Fibroblast of skin of right quadriceps (primary cell): ENCODE results near the gene DBH.

Source experiments
- DNase-seq: peaks from one replicate; pipeline ENCODE4 v3.0.0-alpha.2; 2013

The DBH gene

DNA sequence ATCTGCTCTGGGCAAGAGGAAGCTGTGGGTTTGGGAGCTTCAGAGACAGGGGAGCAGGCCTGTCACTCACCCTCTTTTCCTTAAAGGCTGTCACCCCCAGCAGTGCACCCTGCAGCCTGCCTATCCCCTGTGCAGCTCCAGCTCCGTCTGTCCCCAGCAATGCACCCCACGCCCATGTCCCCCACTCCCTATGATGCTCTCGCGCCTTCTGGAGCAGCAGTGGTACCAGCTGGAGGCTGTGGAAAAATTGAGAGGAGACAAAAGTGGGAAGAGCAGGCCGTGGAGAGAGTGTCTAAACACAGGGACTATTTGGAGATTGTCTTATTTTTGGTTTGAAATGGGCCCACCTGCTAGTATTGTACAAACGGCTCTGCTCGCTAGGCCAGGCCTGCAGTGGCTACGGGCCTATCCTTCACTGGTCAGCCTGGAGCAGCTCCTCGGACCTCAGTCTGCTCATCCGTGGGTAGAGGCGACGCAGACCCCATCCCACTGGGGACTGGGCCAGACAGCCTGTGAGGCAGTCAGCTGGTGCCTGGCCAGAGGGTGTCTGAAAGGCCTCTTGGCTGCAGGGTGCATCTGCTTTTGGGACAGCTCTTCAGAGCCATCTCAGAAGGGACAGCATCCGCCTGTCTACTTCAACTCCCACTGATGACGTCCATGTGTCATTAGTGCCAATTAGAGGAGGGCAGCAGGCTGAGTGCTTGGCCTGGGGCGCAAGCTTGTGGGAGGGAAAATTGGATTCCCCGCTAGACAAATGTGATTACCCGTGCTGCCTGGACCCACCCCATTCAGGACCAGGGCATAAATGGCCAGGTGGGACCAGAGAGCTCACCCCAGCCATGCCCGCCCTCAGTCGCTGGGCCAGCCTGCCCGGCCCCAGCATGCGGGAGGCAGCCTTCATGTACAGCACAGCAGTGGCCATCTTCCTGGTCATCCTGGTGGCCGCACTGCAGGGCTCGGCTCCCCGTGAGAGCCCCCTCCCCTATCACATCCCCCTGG, at the start of gene DBH:
Gene DBH (plus strand): TSS at position 831 of the 999 bp plus-strand sequence. CDS start 9 bp downstream, at position 840.
- DNase-seq, result no peak

DNA sequence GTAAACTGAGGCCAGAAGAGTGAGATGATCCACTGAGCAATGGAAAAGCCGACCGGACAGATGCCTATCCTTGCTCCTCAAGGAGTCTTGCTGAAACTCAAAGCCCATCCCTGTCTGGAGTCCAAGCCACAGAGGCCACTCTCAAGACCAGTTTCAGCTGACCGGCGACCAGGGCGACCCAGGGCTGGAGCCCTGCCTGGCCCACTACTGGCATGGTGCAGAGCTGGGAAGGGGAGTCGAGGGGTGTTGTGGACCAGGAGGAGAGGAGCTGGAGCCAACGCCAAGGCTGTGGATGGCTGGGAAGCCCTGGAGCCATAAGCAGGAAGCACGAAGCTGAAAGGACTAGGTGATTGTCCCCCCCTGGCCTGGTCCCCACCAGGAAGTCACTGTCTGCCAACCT, 49.1 kb upstream of the DBH start:
- no peak for DNase-seq

DNA sequence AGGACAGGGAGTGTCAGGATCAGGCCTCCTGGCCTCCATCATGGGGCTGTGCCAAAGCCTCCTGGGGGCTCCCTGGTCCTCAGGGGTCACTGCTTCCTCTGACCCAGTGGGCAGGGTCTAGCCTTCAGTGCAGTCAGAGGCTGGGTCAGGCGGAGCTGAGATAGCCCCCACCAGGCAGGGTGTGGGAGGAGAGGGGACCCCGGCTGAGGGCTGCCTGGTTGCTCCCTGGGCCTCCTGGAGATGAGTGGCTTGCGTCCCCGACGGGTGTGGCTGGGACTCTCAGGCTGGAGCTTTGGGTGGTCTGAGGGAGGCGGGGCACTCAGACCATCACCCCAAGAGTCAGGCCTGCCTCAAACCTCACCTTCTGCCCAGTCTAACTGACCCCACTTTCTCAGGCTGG, 48.7 kb upstream of the DBH start:
- no peak for DNase-seq

DNA sequence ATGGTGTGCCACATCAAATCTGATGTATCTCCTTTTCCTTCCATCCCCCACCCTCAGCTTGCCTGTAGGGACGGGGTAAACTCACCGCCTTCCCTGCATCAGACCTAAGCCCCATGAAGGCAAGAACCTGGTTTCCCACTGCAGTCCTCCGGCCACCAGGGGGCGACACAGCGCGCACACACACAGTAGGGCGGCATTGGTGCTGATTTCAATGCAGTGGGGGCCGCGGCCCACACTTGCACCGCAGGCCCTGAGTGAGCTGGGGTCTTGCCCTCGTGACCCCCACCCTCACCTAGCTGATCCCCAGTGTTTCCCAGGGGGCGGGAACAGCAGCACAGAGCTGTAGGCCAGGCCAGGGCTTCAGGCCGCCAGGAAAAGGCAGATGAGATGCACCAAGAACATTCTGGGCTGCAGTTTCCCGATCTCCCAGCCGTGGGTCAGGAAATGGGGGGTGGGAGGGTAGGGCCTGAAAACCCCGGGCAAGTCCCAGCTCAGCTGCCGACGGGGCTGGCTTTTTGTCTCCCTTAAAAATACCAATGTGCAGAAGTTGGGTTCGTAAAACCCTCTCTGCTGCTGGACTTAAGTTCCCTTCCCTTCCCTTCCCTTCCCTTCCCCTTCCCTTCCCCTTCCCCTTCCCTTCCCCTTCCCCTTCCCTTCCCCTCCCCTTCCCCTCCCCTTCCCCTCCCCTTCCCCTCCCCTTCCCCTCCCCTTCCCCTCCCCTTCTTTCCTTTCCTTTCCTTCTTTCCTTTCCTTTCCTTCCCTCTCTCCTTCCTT, 46.5 kb upstream of the DBH start:
- no peak for DNase-seq

DNA sequence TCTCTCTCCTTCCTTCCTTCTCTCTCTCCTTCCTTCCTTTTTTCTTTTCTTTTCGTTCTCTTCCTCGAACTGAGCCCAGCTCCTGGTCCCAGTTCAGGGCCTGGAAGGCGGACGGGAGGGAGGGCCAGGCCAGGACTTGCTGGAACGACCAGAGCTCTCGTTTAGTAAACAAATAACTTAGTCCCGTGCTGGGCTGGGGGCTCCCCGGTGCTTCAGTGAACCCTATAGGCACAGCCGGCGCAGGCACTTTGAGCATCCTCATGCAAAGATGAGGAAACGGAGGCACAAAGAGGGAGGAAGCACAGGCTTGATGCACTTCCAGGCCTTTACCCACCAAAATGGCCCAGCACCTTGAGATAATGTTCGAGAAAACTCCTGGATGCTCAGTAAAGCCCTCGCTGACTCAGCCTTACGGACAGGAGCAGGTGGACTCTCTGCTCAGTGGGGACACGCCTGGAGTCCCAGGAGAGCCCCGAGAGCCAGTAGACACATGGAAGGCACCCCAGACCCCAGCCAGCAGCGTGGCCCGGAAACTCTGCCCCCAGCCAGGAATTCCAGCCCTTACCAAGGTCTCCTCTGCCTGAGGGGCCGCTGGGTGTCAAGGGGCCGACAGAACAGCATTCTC, 45.8 kb upstream of the DBH start:
- no peak for DNase-seq

DNA sequence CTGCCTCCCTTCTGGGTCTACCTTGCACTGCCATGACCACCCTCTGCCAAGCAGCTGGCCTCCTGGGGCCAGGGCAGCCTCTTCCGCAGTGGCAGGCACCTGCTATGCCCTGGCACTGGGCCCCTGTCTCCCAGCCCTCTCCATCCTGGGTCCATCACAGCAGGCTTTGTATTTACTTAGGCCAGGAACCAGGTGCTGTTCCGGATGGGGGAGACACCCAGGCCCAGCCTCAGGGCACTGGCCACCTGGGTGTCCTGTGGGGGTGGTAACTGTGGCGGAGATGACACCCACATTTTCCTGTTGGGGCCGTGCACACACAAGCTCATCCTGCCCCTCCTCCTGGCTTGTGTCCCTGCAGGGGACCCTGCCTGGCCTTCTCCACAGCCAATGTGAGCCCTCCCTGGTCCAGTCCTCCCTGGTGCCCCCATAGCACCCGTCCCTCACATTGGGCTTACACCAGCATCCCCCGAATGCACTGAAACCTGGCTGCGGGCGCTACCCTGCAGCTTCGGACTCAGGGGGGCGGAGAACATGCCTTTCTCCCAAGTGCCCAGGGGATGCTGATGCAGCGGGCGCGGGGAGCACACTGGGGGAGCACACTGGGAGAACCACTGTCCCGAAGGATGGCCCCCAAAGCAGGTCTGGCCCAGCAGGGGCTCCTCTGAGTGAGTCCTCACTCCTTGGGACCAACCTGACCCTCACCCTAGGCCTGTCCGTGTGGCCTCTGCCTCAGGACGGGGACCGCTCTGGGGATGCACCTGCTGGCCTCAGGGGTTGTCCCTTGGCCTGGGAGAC, 44.9 kb upstream of the DBH start:
- DNase-seq, result no peak

DNA sequence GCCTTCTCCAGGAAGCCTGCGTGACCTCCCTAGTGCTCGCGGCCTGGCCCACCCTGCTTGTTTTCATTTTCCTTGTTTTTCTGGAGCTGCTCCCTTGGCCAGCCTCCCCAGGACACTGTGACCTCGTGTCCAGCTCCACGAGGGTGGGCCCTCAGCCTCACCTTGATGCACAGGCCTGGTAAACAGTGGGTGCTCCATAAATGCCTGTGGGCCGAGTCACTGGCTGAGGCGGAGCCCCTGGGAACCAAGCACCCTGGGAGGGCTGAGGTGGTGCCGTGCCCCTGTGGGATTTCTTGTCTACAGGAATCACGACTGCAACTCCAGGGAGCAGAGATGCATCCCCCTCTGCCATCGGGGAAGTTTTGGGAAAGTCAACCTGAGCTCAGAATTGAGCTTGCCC, 44.2 kb upstream of the DBH start:
- no peak for DNase-seq

DNA sequence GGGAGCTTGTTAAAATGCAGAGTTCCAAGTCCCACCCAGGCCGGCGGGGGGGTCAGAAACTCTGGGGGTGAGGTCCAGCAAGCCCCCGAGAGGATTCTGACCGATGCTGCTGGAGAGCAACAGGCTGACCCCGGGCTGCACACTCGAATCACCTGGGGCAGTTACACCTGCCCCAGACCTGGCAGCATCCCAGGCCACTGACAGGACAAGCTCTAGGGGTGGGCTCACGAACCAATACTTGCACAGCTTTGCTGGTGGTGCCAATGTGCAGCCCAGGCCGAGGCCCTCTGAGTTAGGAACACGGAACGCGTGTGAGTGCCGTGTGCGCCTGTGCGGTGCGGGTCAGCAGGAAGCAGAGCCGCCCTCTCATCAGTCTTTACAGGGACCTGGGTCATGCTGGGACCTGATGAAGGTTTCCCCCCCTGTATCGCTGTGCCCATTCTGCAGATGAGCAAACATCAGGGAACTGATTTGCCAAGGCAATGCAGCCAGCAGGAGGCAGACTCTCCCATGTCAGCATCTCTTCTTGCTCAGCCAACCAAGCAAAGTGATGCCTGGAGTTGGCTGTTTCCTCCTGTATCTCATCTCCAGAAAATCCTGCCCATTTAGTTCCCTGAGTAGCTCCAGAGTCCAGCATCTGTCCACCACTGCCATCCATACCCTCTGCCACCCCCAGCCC, 43.3 kb upstream of the DBH start:
- no peak for DNase-seq

DNA sequence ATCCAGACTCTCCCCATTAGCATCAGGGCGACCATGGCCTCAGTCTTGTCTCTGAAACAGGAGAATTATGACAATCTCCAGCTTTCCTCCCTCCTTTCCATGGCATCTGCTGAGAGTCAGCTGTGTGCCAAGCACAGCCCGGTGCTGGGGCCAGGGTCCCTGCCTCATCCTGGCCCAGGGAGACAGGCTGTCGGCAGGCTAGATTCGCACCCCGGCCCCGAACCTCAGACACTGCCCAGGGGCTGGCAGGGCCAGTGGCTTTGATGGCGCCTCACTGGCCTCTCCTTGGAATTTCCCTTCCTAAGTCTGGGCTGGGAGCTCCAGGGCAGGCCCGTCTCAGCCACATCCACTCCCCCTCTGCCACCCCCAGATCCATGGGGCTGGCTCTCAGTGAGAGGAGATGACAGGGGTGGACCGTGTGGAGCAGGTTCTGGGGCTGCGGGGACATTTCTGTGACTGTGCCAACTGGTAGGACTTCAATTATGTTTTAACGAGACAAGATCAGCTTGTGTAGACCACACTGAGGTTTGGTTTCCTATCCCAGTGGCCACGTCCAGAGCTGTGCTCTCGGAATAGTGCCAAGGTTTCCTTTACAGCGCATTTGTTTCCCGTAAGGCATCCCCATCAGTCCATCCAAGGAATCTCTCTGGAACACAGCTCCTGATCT, 42.4 kb upstream of the DBH start:
- DNase-seq, result no peak

DNA sequence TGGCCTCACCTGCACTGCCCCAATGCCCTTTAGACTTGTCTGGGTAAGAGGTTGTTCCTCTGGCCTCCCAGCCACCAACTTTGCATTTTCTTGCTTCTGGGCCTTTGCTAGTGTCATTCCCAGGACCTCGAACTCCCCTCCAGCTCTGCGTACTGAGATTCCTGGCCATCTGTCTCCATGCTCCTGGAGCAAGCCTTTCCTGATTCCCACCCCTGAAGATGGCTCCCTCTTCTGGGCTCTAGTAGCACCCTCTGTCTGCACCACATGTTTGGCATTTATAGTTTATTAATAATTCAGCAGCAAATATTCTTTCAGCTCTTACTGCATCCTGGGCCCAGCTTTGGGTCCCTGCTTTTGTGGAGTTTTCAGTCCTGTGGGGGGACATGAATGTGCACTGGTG, 41.9 kb upstream of the DBH start:
- DNase-seq, result no peak

DNA sequence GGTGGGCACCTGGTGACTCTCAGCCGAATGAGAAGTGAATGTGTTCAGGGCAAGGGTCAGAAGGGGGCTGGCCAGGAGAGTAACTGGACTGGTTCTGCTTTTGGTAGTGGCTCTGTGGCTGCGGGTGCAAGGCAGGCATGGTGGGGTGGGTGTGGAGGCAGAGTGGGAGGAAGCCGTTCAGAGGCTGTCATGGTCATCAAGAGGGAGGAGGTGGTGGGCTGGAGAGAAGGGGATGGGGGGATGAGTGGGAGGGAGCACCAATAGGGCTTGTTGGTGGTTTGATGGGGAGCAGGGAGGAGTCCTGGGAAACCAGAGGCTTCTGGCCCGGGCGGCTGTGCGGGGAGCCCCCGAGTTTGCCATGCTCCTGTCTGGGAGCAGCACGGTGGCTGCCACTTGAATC, 40.3 kb upstream of the DBH start:
- no peak for DNase-seq

DNA sequence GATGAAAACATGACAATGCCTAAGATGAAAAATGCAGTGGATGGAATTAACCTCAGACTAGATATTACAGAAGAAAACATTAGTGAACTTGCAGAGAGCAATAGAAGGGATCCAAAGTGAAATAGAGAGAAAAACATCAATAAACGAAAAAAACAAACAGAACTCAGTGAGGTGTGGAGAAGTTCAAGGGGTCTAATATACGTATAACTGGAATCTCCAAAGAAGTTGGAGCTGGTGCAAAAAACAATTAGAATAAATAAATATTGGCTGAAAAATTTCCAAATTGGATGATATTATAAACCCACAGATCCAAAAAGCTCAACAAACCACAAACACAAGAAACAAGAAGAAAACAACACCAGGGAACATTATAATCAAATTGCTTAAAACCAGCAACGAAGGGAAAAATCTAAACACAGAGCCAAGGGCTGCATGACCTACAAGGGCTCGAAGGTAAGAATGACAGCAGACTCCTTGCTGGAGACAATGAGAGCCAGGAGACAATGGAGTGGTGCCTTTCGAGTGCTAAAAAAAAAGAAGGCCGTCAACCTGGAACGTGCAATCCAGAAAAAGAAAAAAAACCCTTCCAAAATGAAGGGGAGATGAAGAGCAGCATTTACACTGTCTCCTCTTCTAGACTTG, 38.7 kb upstream of the DBH start:
- DNase-seq, result no peak

DNA sequence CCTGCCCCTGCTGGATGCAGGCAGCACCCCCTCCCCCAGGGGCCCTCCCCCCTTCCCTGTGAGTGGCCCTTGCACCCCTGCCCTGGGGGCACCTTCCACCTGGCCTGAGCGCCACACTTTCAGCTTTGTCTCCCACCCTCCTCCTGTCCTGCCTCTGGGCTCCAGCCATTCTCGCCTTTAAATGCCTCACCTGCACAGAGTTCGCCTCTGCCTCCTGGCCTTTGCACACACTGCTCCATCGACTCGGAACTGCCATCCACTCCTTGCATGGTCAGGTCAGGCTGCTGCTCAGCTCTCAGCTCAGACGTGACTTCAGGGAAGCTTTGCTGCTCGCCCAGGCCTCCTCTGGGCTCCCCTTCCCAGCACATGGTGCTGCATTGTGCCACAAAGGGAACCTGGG, 37.2 kb upstream of the DBH start:
- no peak for DNase-seq

DNA sequence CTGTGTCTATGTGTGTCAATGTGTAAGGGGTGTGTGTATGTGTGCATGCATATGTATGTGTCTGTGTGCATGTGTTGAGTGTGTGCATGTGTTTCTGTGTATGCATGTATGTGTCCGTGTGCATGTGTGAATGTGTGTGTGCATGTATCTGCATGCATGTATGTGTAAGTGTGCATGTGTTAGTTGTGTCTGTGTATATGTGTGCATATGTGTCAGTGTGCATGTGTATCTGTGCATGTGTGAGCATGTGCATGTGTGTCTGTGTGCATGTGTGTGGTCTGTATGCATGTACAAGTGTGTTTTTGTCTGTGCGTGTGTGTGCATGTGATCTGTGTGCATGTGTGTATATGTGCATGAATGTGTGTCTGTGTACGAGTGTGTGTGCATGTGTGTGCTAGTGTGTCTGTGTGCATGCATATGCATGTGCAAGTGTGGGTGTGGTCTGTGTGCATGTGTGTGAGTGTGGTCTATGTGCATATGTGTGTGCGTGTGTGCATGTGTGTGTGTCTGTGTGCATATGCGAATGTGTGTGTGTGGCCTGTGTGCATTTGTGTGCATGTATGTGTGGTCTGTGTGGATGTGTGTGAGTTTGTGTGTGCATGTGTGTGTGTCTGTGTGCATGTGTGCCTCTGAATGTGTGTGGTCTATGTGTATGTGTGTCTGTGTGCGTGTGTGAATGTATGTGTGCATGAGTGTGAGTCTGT, 36.5 kb upstream of the DBH start:
- no peak for DNase-seq

DNA sequence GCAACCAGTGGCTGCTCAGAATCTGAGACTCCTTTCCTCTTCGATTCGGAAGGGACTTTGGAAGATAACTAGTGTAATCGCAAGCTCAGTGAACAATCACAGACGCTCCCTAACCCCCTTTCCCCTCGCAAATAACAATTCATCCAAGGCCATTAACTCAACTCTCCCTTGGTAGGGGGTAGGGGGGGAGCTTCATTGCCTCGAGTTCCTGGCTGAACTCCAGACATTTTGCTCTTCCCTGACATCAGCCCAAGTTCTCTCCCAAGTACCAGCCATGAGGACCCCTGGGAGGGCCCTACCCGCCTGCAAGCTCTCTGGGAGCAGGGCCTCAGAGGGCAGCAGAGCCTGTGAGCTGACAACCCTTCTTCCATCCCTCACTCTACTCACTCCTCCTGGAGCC, 35.4 kb upstream of the DBH start:
- DNase-seq, result no peak

DNA sequence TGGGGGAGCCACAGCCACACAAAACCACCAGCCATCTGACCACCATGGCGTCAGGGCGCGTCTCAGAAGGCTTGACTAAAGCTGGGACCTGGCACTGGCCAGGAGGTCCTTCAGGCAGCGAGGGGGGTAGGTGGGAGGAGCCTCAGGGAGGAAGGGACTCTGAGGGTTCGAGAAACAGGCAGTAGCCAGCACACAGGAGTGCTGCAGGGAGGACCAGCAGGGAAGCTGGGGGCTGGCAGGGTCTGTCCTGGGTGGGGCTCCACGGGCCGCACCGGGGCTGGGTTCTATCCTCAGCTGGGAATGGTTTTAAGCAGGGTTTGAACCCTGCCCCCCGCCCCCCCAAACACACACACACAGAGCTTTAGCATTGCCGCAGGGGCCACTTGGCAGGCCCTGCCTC, 34.4 kb upstream of the DBH start:
- no peak for DNase-seq

DNA sequence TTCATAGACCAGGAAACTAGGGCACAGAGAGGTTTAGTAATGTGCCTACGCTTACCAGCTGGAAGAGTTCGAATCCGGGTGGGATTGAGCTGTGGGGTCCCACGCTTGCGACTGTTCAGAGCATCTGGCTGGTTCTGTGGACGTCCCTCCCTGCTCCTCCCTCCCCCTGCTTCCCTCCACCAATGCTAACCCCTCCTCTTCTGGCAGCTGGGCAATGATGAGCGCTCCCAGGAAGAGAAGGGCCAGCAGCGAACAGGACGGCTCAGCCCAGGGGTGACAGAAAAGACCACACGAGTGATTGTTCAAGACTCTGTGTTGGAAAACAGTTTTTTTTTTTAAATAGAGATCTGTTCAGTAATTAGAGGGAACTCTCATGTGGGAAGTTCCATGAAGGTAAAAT, 33.9 kb upstream of the DBH start:
- DNase-seq, result no peak

DNA sequence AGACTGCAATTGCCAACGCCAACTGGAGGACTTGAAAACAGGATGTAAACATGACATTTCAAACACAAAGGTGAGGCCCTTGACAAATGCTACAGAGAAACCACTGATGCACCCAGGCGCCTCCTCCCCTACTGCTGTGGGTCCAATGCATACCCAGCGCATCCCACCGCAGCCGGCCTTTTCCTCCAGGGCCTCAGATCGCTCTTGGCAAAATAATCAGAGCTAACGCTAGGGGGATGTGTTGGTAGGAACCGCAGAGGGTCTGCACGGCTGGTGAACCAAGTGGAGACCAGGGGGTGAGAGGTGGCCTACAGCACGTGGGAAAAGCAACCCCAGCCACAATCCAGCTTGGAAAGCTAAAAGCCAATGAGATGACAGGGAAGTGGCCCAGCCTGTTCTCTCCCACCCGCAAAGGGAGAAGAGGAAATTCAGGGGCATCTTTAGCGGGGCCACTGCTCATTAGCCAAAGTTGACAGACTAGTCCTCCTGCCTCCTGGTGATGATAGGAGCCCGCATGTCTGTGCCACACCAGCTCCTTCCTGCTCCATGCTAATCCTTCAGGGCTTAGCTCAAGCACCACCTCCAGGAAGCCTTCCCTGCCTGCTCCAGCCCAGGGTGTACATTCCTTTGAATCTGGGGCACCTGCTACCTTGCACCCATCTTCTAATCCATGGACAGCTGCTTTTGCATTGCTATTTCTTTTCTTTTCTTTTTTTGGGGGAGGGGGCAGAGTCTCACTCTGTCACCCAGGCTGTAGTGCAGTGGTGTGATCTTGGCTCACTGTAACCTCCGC, 32.8 kb upstream of the DBH start:
- no peak for DNase-seq

DNA sequence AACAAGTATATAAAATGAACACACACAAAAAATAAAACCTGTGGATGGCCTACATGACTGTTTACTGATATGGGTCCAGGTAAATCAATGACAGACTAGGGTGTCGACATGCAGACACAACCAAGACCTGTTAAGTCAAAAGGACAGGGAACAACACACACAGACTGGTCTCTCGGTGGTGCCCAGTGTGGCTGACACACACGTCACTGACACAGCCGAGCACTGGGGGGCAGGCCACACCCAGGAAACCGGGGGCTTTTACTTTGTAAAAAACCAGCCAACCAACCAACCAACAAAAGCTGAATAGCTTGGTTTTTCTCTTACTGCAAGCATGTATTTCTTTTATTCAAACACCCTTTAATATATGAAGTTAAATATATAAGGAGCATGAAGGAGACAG, 31.9 kb upstream of the DBH start:
- no peak for DNase-seq

DNA sequence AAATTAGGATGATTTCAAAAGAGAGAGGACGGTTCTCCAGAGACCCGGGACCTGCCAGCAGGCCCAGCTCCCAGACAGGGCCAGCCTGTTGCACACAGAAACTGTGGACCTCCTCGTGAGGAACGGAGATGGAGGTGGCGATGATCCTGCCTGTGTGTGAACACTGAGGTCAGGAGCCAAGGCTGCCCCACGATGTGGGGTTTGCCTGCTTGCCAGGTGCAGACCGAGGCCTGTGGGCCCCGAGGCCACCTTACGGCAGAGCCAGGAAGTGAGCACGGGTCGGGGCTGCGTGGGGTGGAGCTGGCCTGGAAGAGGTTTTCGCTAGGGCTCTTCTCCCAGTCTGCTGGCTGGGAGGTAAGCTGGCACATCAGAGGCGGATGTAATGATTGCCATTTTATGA, 31.3 kb upstream of the DBH start:
- DNase-seq, result no peak
